ENCODE measurements around the gene CTH.

DNA sequence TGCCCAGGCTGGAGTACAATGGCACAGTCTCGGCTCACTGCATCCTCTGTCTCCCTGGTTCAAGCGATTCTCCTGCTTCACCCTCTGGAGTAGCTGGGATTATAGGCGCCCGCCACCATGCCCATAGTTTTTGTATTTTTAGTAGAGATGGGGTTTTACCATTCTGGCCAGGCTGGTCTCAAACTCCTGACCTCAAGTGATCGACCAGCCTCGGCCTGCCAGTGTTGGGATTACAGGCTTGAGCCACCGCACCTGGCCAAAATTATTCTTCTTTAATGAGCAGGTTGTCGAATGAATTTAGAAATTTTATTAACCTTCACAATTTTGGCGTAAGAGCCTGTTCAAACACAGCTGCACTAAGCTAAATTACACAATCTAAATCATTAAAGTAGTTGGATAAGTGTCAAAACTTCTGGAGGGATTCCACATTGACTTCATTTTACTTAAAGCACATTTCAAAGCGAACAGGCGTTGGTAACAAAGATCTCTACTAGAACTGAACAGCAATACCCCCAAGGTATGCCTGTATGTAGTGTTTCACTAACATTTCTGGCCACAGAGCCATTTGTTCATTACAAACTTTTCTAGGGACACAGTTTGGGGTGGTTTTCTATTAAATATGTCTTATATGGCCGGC is 5.2 kb upstream of the CTH start:
- no peak for TF ChIP-seq ZNF274 (IDR thresholded peaks at IDR 0.05; ENCODE audit: low read depth, low read length)
- no peak for TF ChIP-seq YY1 (IDR thresholded peaks at IDR 0.05; ENCODE audit: insufficient read depth, insufficient read length)
